GM12872 (cell line): Measurements from ENCODE around the gene PALM.
A peak's percentile ranks its signal among the peaks of the same experiment; 100 is the strongest.

ENCODE experiments used
- CTCF ChIP-seq: IDR thresholded peaks from 3 replicates; pipeline ENCODE4 v1.5.1; 2011; ENCODE audit warnings: low read depth, mild to moderate bottlenecking, low read length, moderate library complexity; ENCODE audit not compliant: insufficient read depth

The PALM gene

GRCh38 chr19:664913-665443 lies 43.8 kb upstream of the PALM start:
- TF ChIP-seq CTCF, result peak; percentile 90

GRCh38 chr19:670609-671075 lies 38.1 kb upstream of the PALM start:
- TF ChIP-seq CTCF, result peak; percentile 36; the same call in 1 of the 3 replicates

- TF ChIP-seq CTCF, result no peak
These were observed 34.2 kb upstream of the PALM start for GRCh38 chr19:674282-675151.

DNA sequence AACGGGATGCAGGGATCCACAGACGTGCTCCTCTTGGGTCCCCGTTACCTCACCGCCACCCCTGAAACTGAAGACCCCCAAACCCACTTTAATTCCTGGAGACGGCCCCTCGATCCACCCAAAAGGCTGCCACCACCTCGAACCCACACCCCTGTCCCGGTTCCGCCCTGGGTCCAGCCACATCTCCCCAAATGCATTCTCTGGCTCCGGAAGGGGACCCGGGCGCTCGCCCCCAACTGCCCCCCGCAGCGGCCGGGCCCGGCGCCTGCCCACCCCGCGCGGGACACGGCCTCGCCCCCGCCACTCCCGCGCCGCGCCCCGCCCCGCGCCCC lies 32.8 kb upstream of the PALM start:
- TF ChIP-seq CTCF, result no peak

DNA sequence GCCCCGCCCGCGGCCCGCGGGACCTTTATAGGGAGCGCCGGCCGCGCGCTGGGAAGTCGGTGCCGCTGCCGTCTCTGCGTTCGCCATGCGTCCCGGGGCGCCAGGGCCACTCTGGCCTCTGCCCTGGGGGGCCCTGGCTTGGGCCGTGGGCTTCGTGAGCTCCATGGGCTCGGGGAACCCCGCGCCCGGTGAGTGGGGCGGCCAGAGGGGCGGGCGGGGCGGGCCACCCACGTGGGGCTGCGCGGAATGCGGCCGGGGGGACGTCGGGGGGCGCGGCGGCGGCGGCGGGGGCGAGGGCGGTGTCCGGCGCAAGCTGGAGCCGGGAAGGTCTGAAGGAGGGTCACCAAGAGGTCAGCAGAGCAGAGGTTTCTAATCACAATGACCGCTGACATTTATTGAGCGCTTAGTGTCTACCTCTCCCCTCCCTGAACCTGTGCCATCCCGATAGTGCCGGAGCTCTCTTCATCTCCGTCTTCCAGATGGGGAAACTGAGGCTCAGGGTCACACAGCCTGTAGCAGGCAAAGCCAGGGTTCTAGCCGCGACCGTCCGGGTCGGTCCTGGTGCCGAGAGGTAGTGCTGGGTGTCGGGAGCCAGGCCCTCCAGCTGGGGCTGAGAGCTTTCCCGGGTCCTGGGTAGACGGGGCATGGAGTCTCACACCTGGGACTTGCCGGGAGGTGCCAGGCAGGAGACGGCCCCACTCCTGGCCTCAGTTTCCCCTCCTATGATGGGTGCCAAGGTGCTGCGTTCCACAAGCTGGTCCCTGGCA lies 32.2 kb upstream of the PALM start, which contains the start of gene FSTL3:
FSTL3 (plus strand) TSS at position 54 of the 767 bp plus-strand sequence; CDS start at position 86, 32 bp downstream.
- no peak for TF ChIP-seq CTCF

- TF ChIP-seq CTCF, result no peak
These were observed 31.5 kb upstream of the PALM start for GRCh38 chr19:677201-677600.
